IPS-18c (cell line): ENCODE measurements around the gene SYCE1L.
"Not testable (repeated sequence)": the region's sequence is repeated elsewhere in the genome, so short reads cannot be mapped to it uniquely, and the experiment has no call there.

Source experiments
- H3K4me3 ChIP-seq: 2 replicates; pipeline ENCODE4 v1.7.0; 2013; ENCODE audit warnings: low read depth, mild to moderate bottlenecking, low read length, moderate library complexity; ENCODE audit not compliant: insufficient read depth
- H3K9me3 ChIP-seq: one replicate; pipeline ENCODE4 v1.6.1; 2013; ENCODE audit warnings: mild to moderate bottlenecking, low read length, moderate library complexity; ENCODE audit not compliant: control insufficient read depth, insufficient read depth

The SYCE1L gene, protein sequence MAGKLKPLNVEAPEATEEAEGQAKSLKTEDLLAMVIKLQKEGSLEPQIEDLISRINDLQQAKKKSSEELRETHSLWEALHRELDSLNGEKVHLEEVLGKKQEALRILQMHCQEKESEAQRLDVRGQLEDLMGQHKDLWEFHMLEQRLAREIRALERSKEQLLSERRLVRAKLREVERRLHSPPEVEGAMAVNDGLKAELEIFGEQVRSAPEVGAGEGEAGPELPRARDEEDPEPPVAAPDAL

DNA sequence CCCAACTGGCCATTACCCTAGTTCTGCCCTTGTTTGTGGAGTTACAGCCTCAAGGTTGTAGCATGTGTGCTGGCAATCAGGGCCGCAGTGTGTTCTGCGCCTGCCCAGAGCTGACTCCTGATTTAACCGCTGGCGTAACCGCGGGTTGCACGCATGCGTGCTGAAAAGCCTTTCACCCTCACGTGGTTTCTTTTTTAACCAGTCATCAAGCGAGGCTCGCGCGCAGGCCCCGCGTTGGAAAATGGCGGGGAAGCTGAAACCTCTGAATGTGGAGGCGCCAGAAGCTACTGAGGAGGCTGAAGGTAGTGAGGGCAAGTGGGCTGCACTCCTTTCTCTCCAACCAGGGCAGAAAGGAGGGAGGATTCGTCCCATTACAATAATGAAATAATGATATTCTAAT is at the start of gene SYCE1L:
Gene SYCE1L (plus strand): TSS at position 198 of the 400 bp plus-strand sequence. CDS start 44 bp downstream, at position 242.
- no peaks in the 10 kb centered on the region for H3K9me3 ChIP-seq

DNA sequence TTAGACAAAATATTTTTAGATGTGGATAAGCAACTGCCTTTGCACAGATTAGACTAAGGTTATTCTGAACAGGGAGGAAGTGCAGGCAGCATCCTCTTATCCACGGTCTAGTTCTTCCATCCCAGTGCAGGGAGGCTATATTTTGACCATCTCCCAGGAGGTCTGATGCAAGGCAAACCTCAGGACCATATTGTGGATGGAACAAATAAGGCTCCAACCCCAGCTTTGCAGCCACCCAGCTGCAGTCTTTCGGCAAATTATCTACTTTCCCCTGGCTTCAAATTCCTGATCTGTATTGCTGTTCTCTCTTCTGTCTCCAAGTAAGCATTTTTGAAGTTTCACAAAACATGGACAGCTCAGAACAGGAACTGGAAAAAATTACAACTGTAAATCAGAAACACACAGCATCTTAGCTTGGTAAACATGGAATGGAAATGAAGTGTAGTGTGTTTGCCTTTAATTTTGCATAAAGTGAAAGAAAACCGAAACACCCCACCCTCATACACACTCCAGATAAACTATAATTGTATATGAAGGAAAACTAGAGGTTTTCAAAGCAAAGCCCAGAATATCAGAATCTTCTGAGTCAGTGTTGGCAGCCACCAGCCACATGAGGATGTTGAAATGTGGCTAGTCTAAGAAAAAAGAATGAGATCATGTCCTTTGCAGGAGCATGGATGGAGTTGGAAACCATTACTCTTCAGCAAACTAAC is 41.7 kb upstream of the SYCE1L start:
- no peaks in the 10 kb centered on the region for H3K9me3 ChIP-seq

More for the DNA sequence above, at the start of gene SYCE1L:
- no peak within 1 kb of the TSS for H3K4me3 ChIP-seq

GRCh38 chr16:77158293-77158692 is 40.9 kb upstream of the SYCE1L start:
- H3K9me3 ChIP-seq, result no peaks in the 10 kb centered on the region
- no peak overlapping the region for H3K4me3 ChIP-seq

More for the DNA sequence above, 41.7 kb upstream of the SYCE1L start:
- H3K4me3 ChIP-seq, result no peak overlapping the region

GRCh38 chr16:77165006-77165405 is 34.2 kb upstream of the SYCE1L start:
- Histone ChIP-seq H3K4me3 (no peak overlapping the region), H3K9me3 (peaks cover 3% of the 10 kb centered on the region)

GRCh38 chr16:77165536-77166236 is 33.5 kb upstream of the SYCE1L start:
- H3K4me3 ChIP-seq, result not testable (repeated sequence)

DNA sequence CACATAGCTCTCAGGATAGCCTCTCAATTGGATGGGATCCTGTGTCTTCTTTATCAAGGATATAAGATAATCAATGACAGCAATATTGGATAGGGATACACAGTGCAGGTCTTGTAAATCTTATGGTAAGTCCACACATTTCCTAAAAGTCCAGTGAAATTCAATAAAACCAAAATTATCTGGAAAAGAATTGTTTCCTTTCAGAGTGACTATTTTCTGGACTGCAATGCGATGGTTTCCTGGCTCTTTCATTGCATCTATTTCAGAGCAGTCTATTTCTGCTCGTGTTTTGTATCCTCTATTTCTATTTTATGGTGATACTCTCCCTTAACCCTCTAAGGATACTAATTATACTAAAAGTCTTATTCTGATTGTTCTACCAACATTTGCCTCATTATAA is 32.5 kb upstream of the SYCE1L start:
- Histone ChIP-seq H3K9me3 (peaks cover 3% of the 10 kb centered on the region), H3K4me3 (no peak overlapping the region)

More at GRCh38 chr16:77165536-77166236, 33.5 kb upstream of the SYCE1L start:
- H3K9me3 ChIP-seq, result not testable (repeated sequence)

DNA sequence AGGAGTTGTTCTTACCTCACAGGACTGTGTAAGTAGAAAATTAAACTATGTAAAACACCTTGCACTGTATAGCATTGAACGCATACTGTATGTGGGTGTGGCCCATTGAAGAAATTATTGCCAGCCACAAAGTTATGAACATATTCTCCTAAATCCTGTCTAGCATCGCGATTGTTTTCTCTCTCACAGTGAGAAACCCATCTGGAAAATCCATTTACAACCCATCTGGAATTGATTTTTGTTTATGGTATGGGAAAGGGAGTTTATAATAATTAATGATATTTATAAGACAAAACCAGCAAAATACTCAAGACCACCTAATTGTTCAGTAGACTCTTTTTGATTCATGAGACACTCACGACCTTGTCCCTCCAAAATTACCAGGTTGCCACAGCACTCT is 30.3 kb upstream of the SYCE1L start:
- peaks cover 3% of the 10 kb centered on the region for H3K9me3 ChIP-seq
- H3K4me3 ChIP-seq, result no peak overlapping the region

- peaks cover 3% of the 10 kb centered on the region for H3K9me3 ChIP-seq
- H3K4me3 ChIP-seq, result no peak overlapping the region
Measured at GRCh38 chr16:77169650-77170236, 29.5 kb upstream of the SYCE1L start.

DNA sequence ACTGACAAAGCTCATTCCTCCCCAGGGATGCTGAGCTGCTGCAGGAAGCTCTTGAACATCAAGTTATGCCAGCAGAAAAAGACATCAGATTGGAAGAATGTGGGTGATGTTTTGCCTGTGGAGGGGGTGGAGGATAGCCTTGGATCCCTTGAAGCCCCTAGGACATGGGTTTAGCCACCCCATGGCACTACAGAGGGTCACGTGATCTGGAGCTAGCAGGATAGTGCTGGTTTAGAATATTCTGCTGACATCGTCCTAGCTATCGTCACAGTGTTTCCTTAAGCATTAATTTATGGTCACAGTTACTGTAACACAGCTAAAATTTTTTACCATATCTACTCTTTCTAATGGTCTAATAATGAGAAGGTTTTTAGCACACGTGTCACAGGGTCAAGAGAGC is 28.4 kb upstream of the SYCE1L start:
- no peak overlapping the region for H3K4me3 ChIP-seq

DNA sequence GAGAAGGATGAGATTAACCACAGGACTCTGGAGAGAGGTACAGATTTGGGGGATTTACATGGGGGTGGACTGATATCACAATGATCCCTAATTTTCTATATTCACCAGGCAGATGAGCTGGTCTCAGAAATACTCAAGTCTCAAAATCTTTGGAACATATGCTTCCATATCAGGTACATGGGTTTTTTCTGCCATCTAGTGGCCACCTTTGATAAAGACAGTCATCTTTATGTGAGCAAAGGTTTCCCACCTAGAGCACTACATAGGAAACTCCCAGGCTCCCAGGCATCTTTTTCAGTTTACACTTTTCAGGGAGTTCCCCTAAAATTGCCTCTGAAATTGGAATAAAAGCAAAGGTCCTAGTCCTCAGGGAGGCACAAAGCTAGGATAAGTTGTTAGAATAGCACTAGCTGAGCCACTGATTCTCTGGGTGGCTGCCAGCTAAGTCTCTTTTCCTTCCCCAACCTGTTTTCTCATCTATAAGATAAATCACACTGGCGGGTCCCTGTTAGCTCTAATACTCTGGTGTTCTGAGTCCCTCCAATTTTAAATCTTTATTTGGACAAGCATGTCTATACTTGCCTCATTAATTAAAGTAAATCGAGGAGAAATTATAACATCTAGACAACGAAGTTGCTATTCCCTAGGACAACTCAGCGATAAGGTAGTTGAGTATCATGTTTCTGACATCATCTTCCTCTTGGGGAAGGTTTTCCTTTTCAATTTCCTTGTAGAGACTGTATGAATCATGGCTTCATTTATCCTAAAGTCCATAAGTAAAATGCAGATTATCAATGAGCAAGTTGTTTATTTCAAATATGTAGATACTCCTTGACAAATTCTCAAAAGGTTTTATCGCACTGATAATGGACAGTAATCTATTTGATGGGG is 27.2 kb upstream of the SYCE1L start:
- Histone ChIP-seq H3K9me3 (no peaks in the 10 kb centered on the region), H3K4me3 (no peak overlapping the region)

More for the DNA sequence above, 28.4 kb upstream of the SYCE1L start:
- H3K9me3 ChIP-seq, result peaks cover 3% of the 10 kb centered on the region

DNA sequence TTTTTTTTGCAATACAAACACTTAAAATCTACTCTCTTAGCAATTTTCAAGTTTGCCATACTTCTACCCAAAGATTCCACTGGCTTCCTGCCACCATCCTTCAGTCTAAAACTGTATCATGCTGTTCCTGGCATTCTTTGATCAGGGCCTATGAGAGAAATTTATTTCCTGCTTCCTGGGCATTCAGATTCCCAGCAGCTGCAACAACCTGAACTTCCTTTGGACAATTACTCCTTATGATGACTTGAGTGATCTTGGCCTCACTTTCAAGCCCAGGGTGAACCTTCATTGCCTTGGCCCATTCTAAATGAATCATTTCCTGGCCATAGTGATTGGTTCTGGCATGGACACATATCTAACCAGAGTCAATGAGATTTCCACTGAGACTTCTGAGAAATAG is 26.3 kb upstream of the SYCE1L start:
- H3K9me3 ChIP-seq, result no peaks in the 10 kb centered on the region
- no peak overlapping the region for H3K4me3 ChIP-seq

GRCh38 chr16:77183137-77183536 is 16.1 kb upstream of the SYCE1L start:
- Histone ChIP-seq H3K9me3 (no peaks in the 10 kb centered on the region), H3K4me3 (no peak overlapping the region)

- H3K4me3 ChIP-seq, H3K9me3 ChIP-seq: not testable (repeated sequence)
Measured at GRCh38 chr16:77186298-77186697, 12.9 kb upstream of the SYCE1L start.

DNA sequence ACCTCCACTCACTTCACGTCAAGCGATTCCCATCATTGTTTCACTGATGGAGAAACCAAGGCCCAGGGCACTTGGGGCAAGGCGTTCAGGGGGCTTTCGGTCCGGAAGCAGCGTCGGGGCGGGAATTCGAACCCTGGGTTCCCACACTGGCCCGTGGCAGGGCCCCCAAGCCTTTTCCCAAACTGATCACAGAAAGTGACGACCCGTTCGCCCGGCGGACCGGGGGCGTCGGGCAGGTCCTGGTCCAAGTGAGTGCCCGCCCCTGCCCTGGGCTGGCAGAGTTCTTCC is 9.1 kb upstream of the SYCE1L start:
- H3K4me3 ChIP-seq, result peak overlapping the region; percentile 94
- H3K9me3 ChIP-seq, result no peaks in the 10 kb centered on the region

GRCh38 chr16:77190478-77191258 is 8.5 kb upstream of the SYCE1L start, which contains the start of gene MON1B:
Gene MON1B (plus strand): TSS chr16:77191190. CDS start chr16:77191486, 296 bp downstream.
- H3K4me3 ChIP-seq, result peak within 1 kb of the TSS; percentile 94
- H3K9me3 ChIP-seq, result no peaks in the 10 kb centered on the region

DNA sequence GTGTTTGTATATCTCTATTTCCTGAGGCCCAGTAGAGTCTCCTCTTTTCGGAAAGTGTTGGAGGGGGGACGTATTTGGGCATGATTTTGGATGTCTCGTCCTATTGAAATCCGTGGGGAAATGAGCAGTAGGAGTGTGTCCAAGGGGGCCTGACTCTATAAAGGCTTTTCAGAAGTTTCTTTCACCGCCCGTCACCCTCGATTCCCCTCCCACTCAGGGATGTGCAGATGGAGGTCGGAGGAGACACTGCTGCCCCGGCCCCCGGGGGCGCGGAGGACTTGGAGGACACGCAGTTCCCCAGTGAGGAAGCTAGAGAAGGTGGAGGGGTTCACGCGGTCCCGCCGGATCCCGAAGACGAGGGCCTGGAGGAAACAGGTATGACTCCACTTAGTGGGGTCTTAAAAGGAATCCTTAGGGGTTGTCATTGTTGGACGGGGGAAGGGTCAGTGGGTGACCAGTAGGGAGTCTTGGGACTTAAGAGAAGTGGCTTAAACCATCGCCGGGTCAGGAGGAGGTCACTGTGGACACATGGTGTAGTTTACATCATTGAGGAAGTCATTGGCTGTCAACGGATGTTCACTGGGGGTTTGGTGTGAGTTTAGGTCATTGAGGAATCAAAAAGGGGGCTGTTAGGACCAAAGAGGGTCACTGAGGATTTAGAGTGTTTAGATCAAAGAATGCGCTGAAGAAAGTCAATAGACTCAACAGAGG is 7.8 kb upstream of the SYCE1L start:
- peak overlapping the region; percentile 94 for H3K4me3 ChIP-seq
- H3K9me3 ChIP-seq, result no peaks in the 10 kb centered on the region
